PC-9 (cell line): Measurements from ENCODE around the gene APLF.
"Not testable (repeated sequence)": the region's sequence is repeated elsewhere in the genome, so short reads cannot be mapped to it uniquely, and the experiment has no call there.

Source experiments
- CTCF ChIP-seq: fragments of 200-600 bp; sonication (generic); conservative IDR thresholded peaks from 2 replicates; pipeline ENCODE4 v1.6.1; 2017; ENCODE audit warnings: mixed run types, antibody characterized with exemption, mild to moderate bottlenecking, moderate library complexity
- EZH2 ChIP-seq: fragments of 200-600 bp; sonication (generic); IDR thresholded peaks from 2 replicates; pipeline ENCODE4 v1.8.0; 2017; ENCODE audit warnings: antibody characterized with exemption, low read depth

GRCh38 chr2:68555425-68556206 lies 88.2 kb downstream of the APLF start:
- TF ChIP-seq CTCF, EZH2: not testable (repeated sequence)
